GM18909 (cell line): ENCODE results near the gene TEX53.

Experiments used
- ATAC-seq: cut with Tn5 transposase; IDR thresholded peaks from one replicate; pipeline ENCODE4 v1.9.1; 2021; ENCODE audit warnings: mild to moderate bottlenecking; ENCODE audit not compliant: unreplicated experiment, poor library complexity

Gene TEX53

GRCh38 chr9:114612272-114612923, 45.2 kb downstream of the TEX53 start:
- no peak for ATAC-seq

DNA sequence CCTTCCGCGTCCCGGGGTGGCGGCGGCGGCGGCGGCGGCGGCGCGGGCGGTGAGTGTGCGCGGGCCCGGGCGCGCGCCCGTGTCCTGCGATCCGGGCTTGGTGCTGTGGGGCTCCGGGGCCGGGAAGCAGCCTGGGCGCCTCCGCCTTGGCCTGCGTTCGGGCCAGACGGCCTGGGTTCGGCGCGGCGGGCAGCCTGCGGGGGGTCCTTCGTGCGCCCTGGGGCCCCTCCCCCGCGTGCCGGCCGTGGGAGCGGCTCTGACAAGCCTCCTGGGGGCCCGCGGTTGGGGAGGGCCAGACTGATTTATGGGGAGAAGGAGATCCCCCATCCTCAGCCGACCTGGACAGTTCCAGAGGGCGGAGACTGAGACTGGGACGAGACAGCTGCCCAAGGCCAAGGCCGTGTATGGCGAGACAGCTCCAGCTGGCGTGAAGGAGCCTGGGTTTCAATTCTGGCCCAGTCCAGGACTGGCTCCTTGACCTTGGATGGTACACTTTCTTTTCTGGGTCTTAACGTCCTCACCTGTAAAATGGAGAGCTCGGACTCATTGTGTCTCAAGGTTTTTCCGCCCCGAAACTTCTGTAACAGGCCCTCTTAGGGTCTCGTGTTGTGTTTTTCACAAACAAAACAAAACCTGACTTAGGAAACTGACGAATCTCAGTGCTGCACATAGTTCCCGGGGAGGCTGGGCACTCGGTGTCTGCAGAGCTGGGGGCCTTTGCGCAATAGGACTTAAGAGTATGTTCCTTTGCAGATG, 45.9 kb downstream of the TEX53 start:
- peak; percentile 51 for ATAC-seq

DNA sequence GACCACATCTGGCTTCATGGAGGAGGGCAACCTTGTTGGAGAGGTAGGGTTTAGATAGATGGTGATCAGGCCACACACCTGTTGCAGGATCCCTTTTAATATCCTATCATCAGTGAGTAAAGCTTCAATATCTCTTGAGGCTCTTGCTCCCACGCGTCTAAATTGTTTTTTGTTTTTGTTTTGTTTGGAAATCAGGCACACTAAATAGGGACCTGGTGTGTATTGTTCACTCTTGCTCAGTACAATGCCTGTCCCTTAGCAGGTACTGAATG, 49.1 kb downstream of the TEX53 start:
- ATAC-seq: no peak

- no peak for ATAC-seq
These were observed 49.7 kb downstream of the TEX53 start for GRCh38 chr9:114607671-114608524.

DNA sequence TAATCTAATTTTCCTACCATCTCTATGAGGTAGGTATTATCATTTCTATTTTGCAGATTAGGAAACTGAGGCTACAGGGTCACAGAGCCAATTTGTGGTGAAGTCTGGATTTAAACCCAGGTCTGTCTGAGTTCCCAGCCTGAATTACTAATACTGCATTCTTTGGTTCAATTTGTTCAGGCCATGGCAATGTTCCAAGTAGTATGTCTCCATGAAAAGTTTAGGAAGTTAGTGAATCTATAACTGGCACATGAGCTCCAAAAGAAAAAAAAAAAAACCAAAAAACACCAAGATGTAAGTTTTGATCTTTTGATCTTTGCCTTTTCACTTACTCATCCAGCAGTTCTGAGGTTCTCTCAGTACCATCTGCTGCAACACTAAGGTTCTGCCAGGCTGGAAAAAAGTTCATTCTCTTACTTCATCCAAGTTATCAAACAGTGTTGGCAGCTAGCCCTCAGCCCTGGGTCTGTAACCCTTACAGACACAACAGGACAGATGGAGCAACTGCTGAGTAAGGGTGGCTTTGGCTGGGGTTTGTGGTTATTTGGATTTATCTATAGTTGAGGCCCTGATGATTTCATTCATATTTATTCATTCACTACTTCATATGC, 50.9 kb downstream of the TEX53 start:
- ATAC-seq: no peak
